ENCODE results near the gene GAGE13.
"Not testable (repeated sequence)": the region's sequence is repeated elsewhere in the genome, so short reads cannot be mapped to it uniquely, and the experiment has no call there.

The GAGE13 gene, protein sequence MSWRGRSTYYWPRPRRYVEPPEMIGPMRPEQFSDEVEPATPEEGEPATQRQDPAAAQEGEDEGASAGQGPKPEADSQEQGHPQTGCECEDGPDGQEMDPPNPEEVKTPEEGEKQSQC

DNA sequence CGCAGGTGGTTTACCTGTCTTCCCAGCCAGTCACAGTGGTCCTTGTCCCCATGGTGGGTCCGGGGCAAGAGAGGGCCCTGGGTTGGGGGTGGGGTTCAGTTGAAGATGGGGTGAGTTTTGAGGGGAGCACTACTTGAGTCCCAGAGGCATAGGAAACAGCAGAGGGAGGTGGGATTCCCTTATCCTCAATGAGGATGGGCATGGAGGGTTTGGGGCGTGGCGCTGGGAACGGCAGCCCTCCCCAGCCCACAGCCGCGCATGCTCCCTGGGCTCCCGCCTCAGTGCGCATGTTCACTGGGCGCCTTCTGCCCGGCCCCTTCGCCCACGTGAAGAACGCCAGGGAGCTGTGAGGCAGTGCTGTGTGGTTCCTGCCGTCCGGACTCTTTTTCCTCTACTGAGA lies at the start of gene GAGE13:
GAGE13 (plus strand) TSS at position 301 of the 400 bp plus-strand sequence. CDS start 1,156 bp downstream, outside the sequence.
- not testable (repeated sequence) for DNase-seq (ENCODE audit: low read depth in 2 of 2)

DNA sequence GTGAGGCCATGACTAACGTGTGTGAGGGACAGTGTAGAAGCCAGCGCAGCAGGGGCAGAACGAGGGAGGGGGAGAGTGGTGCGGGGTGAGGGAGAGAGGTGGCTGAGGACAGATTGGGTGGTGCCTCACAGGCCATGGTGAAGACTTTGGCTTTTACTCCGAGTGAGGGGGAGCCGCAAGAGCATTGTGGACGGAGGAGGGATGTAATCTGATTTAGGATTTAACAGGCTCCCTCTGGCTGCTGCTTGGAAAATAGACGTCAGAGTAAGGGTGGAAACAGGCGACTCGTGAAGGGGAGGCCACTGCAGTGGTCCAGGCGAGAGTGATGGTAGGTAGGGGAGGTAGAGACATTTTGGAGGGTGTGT lies 48.8 kb upstream of the GAGE13 start:
- DNase-seq (ENCODE audit: low read depth in 2 of 2): no peak

DNA sequence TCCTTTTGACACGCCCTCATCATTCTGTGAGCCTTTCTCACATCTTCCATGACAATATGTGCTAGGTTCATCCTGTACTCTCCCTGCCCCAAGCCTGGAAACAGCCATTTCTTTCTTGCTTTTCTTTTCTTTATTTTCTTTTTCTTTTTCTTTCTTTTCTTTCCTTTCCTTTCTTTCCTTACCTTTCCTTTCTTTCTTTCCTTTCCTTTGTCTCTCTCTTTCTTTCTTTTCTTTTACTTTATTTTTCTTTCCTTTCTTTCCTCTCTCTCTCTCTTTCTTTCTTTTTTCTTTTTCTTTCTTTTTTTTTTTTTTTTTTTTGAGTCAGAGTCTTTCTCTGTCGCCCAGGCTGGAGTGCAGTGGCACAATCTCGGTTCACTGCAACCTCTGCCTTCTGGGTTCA lies 47.2 kb upstream of the GAGE13 start:
- DNase-seq (ENCODE audit: low read depth in 2 of 2): no peak

GRCh38 chrX:49286136-49286535 lies 45.2 kb upstream of the GAGE13 start:
- DNase-seq (ENCODE audit: low read depth in 2 of 2): no peak

- DNase-seq (ENCODE audit: low read depth in 2 of 2): no peak
These were observed 44.8 kb upstream of the GAGE13 start for GRCh38 chrX:49286581-49286980.

DNA sequence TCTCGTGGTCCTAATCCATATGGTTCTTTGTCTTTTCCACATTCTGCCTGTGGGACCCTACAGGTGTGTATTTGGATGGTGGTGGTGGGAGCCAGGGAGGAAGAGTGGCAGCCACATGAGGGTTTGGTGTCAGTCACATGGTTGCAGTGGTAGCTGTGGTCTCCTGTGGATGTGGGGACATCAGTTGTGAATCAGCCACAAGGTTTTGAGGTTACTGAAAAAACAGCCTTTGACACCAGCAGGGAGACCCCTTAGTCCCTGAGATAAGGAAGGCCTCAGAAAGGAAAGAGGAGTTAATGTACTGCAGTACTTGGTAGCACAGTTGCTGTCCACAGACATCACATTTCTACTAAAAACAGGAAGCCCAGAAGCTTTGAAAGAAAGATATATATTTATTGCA lies 43.7 kb upstream of the GAGE13 start:
- no peak for DNase-seq (ENCODE audit: low read depth in 2 of 2)

DNA sequence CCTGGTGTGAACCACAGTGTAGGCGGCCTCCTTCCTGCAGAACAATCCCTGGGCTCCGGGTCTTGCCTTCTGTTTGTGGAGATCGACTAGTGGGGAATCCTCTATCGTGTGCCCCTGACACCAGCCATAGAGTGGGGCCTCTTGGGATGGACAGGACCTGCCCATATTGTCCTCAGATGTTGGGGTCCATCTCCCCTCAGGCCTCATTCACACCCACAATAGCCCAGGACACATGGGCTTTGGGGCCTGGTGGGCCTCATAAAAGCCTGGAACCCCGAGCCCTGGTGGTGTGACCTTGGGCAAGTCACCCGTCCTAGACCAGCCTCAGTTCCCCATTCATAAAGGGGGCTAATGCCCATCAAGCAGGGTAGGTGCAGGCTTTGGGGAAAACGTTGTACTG lies 41.2 kb upstream of the GAGE13 start:
- no peak for DNase-seq (ENCODE audit: low read depth in 2 of 2)

DNA sequence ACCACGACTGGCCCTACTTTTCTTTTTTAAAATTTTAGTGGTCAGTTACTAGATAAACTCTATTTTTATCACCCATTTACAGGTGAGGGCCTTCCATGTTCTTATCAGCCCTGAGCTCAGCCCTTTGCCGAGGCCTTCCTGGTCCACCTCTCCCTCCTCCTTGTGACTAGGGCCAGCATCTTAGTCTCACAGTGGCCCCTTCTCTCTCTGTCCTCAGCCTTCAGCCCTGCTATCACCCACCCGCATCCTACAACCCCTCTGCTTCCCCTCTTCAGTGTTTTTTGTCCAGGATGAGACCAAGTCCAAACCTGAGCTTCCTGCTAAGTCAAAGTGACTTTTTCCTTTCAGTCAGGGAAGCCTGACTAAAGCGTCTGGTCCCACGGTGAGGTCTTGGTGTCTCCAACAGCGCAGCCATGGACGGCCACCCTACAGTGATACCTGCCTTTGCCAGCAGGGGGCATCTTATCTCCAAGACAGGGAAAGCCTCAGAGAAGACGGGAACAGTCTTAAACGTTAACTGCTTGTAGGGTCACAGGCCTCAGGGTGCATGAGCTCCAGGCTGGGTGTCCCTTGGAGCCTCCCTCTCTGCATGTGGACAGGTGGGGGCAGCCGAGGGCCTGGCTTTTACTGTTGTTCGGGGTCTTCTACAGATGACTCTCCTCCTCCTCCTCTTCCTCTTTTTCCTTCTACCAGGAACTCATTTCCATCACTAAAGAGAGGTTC lies 39.6 kb upstream of the GAGE13 start:
- DNase-seq (ENCODE audit: low read depth in 2 of 2): peak; percentile 38 to 40

GRCh38 chrX:49292400-49293362 lies 38.7 kb upstream of the GAGE13 start:
- DNase-seq (ENCODE audit: low read depth in 2 of 2): no peak

GRCh38 chrX:49299293-49299692 lies 32.1 kb upstream of the GAGE13 start:
- DNase-seq (ENCODE audit: low read depth in 2 of 2): not testable (repeated sequence)

- no peak for DNase-seq (ENCODE audit: low read depth in 2 of 2)
These were observed 30.7 kb upstream of the GAGE13 start for GRCh38 chrX:49300703-49301102.

DNA sequence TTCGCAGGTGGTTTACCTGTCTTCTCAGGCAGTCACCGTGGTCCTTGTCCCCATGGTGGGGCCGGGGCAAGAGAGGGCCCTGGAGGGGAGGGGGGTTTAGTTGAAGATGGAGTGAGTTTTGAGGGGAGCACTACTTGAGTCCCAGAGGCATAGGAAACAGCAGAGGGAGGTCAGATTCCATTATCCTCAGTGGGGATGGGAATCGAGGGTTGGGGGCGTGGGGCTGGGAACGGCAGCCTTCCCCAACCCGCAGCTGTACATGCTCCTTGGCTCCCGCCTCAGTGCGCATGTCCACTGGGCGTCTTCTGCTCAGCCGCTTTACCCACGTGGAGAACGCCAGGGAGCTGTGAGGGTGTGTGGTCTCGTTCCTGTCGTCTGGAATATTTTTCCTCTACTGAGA lies 28.0 kb upstream of the GAGE13 start, which contains the start of gene GAGE10:
GAGE10 (plus strand) TSS at position 301 of the 400 bp plus-strand sequence. CDS start 1,214 bp downstream, outside the sequence.
- DNase-seq (ENCODE audit: low read depth in 2 of 2): no peak

DNA sequence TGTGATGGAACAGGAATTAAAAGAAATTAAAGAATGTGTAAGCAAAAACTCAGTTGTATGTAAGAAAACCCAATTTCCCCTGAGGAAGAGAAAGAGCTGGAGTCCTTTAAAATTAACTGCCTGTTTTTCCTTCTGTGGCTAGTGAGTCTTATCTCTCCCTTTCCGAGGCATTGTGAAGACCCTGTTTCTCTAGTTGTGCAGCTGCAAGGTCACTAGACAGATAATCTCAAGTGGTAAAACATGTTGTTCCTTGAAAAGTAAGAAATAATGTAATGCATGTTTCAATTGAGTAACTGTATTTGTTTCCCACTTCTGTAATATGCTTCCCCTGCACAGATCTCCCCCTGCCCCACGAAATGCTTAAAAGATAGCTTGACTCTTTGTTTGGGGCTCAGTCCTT lies 23.6 kb upstream of the GAGE13 start:
- DNase-seq (ENCODE audit: low read depth in 2 of 2): not testable (repeated sequence)

GRCh38 chrX:49308604-49309269 lies 22.6 kb upstream of the GAGE13 start:
- DNase-seq (ENCODE audit: low read depth in 2 of 2): no peak

DNA sequence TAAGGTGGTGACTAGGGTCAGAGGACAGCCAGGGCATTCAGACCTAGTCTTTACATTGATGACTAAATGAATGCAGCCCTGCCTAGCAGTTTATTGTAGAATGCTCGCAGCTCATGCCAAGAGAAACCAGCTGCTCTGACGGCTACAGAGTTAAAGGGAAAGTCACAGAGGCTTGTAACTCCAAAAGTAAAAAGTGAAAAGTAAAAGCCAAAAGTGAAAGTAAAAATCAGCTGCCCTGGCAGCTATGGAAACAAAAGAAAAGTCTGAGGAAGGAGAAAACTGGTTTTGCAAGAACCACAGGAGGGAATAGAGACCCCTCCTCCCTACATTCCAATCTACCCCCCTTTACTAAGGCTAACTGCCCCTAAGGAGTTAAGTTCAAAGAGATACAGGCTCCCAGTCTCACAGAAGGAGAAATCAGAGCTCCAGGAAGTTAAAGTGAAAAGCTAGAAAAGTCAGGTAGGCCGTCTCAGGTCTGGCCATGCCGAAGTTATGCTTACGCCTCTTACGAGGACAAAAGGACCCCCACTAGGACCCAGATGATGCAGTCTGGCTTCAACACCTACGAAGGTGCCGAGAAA lies 21.9 kb upstream of the GAGE13 start:
- DNase-seq (ENCODE audit: low read depth in 2 of 2): no peak

- no peak for DNase-seq (ENCODE audit: low read depth in 2 of 2)
These were observed 21.0 kb upstream of the GAGE13 start for GRCh38 chrX:49310371-49310770.

DNA sequence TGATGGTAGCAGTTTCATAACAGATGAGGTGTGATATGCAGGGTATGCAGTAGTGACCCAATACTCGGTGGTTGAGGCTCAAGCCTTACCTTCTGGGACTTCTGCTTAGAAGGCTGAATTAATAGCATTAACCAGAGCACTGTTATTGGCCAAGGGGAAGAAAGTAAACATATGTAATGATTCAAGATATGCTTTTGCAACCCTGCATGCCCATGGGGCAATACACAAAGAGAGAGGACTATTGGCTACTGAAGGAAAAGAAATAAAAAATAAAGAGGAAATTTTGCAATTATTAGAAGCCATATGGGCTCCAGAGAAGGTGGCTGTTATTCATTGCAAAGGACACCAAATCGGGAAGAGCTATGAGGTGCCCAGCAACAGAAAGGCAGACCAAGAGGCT lies 19.2 kb upstream of the GAGE13 start:
- no peak for DNase-seq (ENCODE audit: low read depth in 2 of 2)

- DNase-seq (ENCODE audit: low read depth in 2 of 2): no peak
These were observed 15.3 kb upstream of the GAGE13 start for GRCh38 chrX:49316085-49316484.

GRCh38 chrX:49321737-49322136 lies 9.6 kb upstream of the GAGE13 start, which contains the start of gene GAGE12J:
GAGE12J (plus strand) TSS chrX:49322037; CDS start chrX:49323194, 1,157 bp downstream.
- not testable (repeated sequence) for DNase-seq (ENCODE audit: low read depth in 2 of 2)

DNA sequence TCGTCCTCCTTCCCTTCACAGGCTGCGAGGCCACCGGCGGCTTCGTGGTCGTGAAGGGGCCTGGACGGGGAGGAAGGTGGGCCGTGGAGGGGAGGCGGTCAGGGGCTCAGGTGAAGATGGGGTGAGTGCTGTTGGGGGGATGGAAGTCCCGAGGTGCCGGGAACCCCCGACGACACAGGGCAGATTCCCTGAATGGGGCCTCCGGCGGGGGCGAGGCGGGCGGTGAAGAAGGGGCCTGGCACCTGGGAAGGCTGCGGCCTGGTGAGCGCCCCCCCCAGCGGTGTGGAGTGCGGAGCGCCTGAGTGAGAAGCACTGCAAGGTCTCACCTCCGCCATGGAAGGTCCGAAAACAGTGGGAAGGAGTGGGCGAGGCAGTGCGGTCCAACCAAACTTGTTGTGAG lies 9.1 kb upstream of the GAGE13 start:
- DNase-seq (ENCODE audit: low read depth in 2 of 2): not testable (repeated sequence)

- DNase-seq (ENCODE audit: low read depth in 2 of 2): not testable (repeated sequence)
These were observed 7.6 kb upstream of the GAGE13 start for GRCh38 chrX:49323735-49324134.
